Stimulated activated CD4-positive, alpha-beta T cell treated with anti-CD3 and anti-CD28 coated beads, TNF-alpha, amount 100 ng/mL, for 1 hour (primary cell): ENCODE results near the gene THADA.

ENCODE experiments used
- DNase-seq, 3 donors: peaks; one replicate each; pipeline ENCODE4 v3.0.0-alpha.2; 2020; ENCODE audit warnings: low read depth in 3 of 3, low spot score in 1 of 3

The THADA gene

DNA sequence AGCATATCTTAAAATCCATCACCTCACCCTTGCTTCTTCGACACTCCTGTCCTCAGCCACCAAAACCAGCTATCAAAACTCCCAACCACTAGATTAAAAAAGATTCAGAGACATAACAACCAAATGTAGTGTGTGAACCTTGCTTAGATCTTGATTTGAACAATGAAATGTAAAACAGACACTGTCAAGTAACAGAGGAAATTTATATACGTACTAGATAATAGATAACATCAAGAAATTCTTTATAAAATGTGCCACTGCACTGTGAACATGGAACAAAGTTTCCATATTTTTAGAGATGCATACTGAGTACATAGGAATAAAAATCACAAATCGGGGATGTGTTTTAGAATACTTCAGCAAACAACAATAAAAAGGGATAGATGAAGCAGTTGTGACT lies 86.0 kb downstream of the THADA start:
- no peak for DNase-seq

DNA sequence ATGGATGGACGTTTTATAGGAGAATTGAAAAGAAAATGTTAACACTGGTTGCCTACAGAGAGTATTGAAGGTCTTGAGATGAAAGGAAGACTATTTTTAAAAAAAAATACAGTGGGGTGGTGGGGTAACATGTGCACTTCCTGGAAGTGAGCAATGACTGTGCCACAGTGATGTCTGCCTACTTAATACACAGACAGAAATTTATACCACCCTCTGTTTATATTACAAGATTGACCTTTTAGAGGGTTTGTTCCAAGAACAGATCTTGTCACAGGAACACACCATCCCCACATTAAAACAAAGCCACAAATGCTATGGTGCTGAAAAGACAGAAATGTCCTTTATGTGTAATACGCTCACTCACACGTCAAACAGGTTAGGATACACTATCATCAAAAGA lies 87.6 kb downstream of the THADA start:
- no peak for DNase-seq

DNA sequence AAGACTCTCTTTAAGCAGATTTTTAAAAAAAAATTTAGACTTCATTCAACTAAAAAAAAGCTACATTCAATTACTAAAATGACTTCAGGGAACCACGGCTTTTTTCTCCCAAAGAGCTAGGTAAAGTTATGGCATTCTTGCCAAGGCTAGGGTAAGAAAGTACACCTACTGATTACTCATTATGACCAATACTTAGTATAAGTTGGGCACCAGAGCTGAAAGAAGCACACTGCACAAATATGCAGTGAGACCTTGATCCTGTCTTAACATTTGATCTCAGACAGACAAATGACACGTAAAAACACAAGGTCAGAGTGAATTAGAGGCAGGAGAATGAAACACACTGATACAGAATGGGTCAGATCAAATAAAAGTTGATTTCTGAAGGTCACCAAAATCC lies 88.7 kb downstream of the THADA start:
- DNase-seq, result no peak

DNA sequence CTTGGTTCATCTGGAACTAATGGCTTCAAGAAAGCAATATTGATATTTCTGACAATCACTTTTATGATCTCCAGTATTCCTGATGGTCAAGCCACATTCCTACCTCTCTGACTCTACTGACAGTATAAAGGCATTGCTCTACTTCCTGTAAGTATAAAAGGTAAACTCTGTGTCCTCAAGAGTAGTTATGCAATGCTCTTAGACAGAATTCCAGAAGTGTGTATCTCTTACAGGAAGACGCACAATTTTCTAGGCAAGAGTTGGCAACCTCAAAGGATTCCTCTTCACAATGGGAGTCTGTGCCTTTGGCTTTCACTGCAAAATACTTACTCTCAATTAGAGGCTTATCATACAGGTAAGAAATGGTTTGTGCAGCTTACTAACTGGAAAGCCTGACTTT lies 100.1 kb downstream of the THADA start:
- no peak for DNase-seq

DNA sequence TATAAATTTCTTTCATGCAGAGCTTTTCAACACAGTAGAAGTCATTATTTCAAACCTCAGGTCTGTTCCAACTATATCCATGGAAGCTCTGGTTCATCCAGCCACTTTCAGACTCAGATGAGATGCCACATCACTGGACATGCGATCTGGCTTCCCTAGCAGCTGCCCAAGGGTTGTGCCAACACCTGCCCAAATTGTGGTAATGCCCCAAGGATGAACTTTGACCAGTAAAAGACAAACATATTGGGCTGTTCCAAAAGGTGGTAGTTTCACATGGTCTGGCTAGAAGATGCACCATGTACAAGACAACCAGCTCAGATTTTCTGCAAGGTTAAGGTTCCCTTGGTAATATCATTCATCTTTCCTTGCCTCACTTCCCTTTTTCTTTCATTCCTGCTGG lies 101.9 kb downstream of the THADA start:
- DNase-seq, result no peak

DNA sequence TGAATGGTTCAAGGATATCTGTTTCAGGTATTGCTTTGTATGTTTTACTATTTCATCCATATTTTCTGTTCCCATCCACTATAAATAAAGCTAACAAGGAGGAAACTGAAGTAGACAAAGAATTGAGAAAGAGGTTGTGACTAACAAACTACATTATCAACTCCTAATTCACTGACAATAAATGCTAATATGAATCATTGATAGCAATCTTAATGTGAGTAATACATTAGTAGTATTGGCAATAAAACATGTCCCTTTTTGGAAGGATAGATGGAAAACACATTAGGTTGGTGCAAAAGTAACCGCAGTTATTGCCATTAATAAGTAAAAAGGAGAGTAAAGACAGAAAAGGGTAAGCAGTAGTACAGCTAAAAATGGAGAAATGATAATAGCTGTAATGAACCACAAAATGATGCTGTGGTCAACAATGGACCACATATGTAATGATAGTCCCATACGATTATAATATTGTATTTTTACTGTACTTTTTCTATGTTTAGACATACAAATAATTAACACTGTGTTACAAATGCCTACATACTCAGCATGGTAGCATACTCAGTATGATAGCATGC lies 104.7 kb downstream of the THADA start:
- DNase-seq, result no peak

DNA sequence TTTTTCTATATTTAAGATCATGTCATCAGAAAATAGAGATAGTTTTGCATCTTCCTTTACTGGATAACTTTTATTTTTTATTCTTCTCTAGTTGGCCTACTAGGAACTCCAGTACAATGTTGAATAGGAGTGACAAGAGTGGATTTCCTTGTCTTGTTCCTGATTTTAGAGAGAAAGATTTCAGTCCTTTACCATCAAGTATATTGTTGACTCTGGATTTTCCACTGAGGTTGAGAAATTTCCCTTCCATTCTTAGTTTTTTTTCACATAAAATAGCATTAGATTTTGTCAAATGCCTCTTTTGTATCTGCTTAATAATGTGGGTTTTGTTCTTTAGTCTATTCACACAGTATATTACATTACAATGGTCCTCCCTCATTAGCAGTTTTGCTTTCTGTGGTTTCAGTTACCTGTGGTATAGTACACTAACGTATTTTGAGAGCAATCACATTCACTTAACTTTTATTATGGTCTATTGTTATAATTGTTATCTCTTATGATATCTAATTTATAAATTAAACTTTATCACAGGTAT lies 105.5 kb downstream of the THADA start:
- no peak for DNase-seq

DNA sequence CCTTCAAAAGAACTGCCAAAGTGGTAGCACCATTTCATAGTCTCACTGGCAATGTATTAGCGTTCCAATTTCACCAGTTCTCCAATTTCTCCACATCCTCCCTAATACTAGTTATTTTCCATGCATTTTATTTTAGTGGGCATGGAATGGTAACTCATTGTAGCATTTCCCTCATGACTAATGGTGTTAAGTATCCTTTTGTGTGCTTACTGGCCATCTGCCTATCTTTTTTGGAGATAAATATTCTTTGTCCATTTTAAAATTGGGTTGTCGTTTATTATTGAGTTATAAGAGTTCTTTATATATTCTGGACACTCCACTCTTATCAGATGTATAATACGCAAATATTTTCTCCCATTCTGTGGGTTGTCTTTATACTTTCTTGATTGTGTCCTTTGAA lies 107.1 kb downstream of the THADA start:
- no peak for DNase-seq

DNA sequence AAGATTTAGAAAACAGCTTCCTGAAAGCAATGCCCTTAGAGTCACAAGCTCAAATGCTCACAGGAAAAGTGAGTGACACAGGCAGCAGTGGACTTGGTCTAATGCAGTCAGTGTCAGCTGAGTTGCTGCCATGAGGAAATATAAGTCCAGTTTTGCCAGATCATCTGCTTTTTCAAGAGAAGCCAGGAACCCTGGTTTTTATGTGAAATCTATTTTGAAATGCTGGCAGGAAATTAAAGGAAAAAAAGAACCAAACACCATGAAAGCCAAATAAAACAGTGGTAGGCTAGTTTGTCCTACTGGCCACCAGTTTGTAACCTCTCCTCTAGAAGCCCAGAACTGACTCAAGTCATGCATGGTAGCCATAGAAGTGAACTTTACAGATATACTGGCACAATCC lies 109.2 kb downstream of the THADA start:
- DNase-seq, result no peak

DNA sequence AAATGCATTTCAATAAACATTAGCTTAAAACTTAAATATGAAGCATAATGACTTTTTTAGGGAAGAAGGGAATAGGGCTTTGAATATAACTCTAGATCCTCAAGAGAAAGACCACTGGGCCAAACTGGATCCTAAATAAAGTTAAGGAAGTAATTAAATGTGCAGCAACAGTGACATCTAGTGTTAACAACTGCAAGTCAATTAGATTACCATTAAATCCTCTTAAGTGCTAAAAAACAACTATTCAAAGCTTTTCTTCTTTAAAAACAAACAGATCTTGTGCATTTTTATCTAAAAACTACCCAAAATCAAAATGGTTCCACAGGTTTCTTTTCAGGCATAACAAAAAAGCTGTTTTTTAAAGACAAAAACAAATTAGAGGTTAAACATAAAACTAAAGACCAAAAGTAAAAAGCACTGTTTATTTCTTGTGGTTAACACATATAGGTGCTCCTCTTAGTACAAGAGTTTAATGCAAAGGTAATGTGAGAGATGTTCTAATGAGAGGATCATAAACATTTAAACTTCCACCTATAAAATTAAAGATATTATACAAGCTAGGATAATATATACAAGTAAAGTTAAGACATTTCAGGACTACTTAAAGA lies 111.4 kb downstream of the THADA start:
- no peak for DNase-seq

DNA sequence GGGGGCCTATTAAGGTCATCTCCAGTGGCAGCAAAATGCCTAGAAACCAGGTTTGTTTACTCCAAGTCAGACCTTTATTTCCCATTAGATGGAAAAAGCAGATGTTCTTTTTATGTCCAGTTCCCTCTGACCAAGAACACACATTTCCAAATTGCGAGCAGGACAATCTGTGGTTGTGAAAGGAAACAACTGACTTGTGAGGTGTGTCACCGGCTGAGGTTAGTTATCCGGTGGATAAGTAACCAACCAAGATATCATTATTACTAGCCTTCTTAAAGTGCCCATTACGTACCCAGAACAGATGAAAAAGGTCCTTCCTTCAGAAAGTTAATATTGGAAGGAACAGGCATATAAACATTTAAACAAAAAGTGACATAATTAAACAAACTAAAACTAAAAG lies 112.9 kb downstream of the THADA start:
- no peak for DNase-seq

DNA sequence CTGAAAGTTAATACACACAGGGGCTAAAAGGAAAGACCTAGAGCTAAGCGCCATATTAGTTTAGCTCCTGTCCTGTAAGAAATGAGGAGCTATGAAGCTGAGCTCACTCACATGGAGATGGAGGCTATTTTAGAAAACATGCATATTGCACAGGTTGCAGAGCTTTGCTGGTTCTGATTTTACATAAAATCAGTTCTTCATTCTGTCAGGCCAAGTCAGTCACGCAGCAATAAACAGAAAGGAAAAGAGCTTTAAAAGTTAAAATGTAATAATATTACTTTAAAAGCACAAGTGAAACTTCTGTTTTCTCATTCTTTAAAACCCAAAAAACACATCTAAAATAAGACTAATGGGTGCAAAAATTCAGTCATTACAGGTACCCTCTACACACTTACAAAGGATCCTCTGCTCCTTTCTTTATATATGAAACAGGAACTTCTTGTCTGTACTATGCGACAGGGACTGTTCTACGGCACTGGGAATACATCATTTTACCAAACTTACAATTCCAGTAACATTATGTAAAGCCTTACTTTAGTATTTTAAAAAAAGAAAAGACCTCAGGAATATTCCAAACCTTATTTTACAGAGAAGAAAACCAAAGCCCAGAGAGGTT lies 113.8 kb downstream of the THADA start:
- no peak for DNase-seq

DNA sequence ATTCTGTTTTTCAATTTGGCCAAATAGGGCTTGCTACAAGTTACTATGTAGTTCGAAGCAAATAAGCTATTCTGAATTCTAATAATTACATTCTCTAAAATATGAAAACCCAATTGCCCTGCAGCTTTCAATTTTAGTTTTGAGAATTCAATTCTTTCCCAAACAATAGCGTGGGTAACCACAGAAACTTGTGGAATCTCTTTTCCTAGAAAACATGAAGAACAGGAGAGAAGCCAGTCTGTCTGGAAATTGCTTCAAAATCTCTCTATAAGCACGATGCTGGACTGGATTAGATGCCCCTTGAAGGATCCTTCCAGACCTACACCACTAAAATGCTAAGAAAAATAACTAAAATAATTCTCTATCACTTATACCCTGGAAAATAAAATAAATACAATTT lies 115.0 kb downstream of the THADA start:
- no peak for DNase-seq

DNA sequence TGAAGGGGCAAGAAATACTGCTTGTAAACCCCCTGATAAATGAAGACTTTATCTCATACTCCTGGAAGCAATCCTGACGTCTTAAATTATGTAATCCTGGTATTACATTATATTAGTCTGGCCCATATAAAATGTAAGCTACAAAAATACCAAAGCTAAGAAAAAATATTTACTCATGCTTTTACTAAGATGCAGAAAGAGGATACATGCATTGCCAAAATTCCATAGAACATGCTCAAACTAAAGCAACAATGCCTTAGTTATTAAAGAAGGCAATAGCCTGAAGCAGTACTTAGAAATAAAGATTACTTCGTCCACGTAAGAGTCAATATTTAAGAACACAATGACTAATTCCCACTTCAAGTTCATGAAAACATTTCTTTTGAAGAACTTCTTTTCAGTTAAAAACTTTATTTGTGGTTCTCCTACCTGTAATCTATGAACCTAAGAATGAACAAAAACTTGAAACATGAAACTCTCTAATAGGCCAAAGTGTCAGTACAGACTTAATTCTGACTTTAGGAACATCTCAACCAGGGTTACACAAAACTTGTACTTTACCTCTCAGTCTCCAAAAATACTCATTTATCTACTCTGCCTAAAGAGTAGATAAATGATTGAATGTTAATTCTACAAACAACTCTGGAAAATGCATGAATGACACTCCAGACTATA lies 117.3 kb downstream of the THADA start:
- no peak for DNase-seq

DNA sequence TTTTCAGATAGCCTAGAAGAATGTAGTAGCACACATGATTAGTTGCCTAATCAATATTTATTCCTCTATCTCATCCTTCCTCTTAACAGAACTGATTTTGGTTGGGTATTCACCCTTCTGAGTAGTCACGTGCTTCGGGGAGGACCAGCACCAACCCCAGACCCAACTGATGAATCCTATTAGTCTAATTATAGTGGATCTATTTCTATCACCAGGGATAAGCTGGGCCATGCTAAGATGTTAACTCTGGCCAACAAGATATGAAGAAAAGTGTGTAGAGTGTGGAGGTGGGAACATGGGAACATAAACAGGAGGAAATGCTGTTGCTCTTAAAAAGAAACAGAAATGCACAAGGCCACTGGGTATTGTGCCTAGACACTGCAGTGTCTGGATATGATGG lies 119.9 kb downstream of the THADA start:
- no peak for DNase-seq

DNA sequence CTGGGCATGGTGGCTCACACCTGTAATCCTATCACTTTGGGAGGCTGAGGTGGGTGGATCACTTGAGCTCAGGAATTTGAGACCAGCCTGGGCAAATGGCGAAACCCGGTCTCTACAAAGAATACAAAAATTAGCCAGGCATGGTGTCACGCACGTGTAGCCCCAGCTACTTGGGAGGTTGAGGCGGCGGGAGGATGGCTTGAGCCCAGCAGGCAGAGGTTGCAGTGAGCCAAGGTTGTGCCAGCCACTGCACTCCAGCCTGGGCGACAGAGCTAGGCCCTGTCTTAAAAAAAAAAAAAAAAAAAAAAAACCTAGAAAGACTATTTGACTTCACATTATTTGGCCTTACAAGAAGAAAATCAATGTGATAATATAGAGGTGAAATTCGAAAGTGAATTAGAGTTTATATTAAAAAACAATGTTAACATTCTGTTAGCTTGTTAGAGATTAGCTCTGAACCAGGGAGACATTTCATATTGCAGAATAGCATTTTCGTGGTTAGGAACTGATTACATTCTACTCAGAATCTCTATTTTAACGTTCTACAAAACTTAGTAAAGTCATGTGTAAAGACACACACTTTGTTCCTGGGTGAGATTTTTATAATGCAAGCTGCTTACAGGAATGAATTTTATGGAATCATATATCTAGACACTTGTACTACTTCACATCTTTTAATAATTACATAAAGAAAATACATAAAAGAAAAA lies 120.5 kb downstream of the THADA start:
- no peak for DNase-seq

DNA sequence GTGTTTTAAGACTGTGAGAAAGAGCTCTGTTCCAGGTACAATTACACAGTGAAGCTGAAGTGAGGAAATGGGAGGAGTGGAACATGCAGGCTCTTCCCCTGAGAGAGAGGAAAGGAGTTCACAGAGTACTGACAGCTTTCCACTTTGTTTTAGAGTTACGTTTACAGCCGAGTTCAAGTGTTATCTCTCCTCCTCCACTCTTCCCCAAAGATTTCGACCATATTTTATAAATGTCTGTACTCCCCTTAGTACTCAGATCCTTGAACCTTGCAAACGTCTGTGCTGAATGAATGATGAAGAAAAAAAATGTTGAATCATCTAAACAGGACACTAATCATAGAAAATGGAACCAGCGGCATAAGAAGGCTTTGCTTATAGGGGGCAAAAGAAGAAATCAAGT lies 121.6 kb downstream of the THADA start:
- DNase-seq, result no peak

DNA sequence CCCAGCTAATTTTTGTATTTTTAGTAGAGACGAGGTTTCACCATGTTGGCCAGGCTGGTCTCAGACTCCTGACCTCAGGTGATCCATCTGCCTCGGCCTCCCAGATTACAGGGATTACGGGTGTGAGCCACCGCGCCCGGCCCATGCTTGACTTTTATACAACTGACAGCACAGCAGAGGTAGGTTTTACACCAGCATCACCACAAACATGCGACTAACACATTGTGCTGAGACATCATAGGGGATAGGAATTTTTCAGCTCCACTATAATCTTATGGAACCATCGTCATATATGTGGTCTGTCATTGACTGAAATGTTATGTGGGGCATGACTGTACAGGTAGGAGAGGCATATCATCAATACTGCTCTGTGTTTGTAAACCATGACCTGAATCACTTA lies 122.1 kb downstream of the THADA start:
- no peak for DNase-seq

DNA sequence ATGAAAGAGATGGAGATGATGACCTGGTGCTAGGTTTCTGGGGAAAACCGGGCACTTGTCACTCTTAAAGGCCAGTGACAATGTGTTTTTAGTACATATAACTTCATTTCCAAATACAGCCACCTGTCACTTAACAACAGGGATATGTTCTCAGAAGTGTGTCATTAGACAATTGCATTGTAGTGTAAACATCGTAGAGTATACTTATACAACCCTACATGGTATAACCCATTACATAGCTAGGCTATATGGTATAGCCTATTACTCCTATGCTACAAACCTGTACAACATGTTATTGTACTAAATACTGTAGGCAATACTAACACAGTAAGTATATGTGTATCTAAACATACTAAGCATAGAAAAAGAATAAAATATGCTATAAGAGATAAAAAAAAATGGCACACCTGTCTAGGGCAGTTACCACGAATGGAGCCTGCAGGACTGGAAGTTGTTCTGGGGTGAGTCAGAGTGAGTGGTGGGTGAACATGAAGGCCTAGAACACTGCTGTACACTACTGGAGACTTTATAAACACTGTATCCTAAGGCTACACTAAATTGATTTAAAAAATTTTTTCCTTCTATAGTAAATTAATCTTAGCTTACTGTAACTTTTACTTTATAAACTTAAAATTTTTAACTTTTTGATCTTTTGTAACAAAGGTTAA lies 123.2 kb downstream of the THADA start:
- DNase-seq, result no peak

DNA sequence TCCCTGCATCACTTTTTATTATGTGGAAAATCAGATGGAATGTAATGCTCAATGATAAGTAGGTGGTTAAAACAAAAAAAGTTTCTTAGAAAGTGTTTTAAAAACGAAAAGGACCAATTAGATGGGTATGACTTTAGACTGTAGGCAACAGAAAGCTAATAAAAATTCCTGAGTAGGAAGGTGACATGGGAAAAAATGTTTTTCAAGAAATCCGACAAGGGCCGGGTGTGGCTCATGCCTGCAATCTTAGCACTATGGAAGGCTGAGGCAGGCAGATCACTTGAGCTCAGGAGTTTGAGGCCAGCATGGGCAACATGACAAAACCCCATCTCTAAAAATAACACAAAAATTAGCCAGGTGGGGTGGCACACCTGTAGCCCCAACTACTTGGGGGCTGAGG lies 126.1 kb downstream of the THADA start:
- no peak for DNase-seq

DNA sequence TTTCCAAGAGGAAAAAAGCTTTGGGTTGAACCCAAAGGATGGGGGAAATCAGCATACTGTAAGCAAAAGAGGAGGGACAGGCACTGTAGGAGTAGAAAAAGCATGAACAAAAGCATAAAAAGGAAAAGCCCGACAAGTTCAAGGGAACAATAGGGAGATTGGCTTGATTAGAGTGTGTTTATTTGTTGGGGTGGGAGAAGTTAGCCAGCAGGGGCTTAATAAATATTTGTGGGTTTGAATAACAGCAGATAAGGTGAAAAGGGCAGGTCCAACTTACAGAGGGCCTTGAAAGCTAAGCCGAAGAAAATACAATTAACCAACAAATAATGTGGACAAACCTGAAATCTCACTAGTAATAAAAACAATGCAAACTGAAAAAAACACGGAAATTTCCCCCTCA lies 126.7 kb downstream of the THADA start:
- DNase-seq, result no peak
